NCI-H774 (cell line): ENCODE measurements around the gene GPC5.
"Not testable (repeated sequence)": the region's sequence is repeated elsewhere in the genome, so short reads cannot be mapped to it uniquely, and the experiment has no call there.

Experiments
- DNase-seq: peaks from one replicate; lab custom pipeline; 2025; lab: John Stamatoyannopoulos, UW

GPC5 gene

GRCh38 chr13:91879360-91879759, 480.9 kb downstream of the GPC5 start:
- DNase-seq: no peak

DNA sequence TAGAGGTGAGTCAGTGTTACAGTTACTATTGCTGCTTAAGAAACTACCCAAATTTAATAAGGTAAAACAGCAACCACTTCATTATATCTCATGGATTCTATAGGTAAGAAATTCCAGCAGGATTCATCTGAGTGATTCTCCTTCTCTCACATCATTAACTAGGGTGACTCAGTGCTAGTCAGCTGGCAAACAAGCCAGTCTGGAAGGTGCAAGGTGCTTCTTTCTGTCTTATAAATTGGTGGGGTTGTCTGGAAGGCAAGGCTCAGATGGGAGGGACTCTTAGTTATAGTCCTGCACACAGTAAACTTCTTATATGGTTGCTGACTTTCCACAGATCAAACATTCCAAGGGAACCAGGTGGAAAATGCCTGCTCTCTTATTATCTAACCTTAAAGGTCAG, 484.5 kb downstream of the GPC5 start:
- DNase-seq: no peak

GRCh38 chr13:91889641-91890040, 491.2 kb downstream of the GPC5 start:
- DNase-seq: no peak

- DNase-seq: no peak
Measured at GRCh38 chr13:91891141-91891540, 492.7 kb downstream of the GPC5 start.

- no peak for DNase-seq
Measured at GRCh38 chr13:91893040-91893439, 494.6 kb downstream of the GPC5 start.

DNA sequence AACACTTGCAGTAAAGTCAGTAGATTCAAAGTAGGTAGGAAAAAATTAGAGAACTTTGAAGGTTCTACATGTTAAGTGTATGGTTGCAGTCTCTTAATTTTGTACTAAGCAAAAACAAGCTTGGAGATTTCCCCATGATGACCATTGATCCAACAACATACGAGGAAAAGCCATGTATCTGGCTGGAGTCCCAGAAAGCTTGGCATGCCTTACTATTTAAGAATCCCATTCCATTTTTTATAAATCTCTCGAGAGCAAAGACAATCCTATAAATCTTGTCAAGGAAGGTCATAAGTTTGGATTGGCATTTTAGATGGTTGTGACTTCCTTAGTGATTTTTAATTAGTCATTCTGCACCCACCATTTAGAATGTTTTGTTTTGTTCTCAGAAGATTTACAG, 495.9 kb downstream of the GPC5 start:
- DNase-seq: no peak

- DNase-seq: no peak
Measured at GRCh38 chr13:91896547-91896946, 498.1 kb downstream of the GPC5 start.

GRCh38 chr13:91898986-91899385, 500.6 kb downstream of the GPC5 start:
- DNase-seq: not testable (repeated sequence)

- no peak for DNase-seq
Measured at GRCh38 chr13:91902291-91902690, 503.9 kb downstream of the GPC5 start.

- DNase-seq: no peak
Measured at GRCh38 chr13:91904005-91904404, 505.6 kb downstream of the GPC5 start.

DNA sequence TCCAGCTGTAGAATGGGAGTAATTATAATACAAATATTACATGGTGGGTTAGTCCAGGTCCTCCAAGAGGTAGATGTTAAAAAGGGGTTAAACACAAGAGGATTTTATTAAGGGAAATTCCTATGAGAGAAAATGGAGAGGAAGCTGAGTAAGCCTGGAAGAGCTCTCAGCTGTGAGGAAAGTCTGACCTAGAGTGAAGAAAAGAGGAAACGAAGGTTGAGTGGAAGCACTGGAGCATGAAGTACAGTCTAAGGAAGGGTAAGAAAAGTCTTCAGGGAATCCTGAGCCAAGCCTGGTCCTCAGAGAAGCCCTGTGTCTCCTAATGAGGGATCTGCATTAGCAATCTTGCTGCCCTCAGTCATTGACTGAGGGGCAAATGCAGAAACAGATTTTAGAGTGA, 506.2 kb downstream of the GPC5 start:
- DNase-seq: no peak

DNA sequence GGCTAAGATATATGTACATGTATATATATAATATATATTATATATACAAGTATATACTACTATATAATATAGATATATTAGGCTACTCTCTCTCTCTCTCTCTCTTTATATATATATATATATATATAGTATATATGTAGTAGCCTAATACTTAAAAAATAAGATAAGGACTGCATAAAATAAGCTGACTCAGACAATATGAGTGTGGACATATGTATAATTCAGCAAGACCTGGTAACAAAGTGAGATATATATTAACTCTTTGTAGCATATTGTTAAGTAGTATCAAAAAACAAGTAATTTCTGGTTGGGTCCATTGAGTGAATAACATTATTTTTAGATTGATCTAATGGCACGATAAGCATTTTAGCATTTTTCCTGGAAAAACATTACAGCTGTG, 509.0 kb downstream of the GPC5 start:
- no peak for DNase-seq

GRCh38 chr13:91909617-91910016, 511.2 kb downstream of the GPC5 start:
- no peak for DNase-seq

DNA sequence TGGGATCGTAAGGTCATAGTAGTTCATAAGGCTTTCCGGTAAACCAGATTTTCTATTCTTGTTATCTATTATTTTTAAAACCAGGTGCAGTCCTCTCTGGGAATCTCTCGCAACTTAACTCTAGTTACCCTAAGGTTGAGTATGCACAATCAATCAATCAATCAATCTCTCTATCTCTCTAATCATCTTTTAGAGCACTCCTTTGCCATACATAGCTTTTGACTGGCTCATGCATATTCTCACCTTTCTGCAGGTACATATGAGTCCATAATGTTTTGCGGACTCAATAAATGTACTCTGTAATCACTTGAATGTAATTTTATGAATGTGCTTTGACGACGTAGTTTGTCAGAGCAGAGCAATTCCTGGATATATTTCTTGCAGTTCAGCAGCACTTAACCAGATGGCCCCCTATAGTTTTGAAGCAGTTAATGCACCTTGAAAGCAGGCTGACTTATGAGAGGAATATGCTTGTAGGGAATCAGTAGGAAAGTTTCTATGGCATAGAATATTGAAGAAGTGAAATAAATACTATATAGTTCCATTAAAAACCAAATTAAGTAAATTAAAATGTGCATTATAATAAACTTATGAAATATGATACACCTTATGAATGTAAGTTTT, 524.7 kb downstream of the GPC5 start:
- no peak for DNase-seq

DNA sequence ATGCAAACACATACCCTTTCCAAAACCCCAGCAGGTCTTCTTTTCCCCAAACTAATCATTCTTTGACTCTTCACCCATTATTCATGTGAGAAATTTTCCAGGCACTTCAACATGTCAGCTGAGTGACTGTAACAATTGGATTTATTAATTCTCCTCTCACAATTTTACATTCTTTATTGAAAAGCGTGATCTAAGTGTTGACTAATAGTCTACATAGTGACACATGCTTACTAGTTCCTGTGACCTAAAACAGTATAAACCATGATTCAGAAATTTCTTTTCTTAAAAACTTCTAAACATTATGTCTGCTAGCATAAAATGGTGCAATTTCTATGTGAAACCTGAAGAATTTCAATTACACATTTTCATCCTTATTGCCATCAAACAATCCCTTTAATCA, 532.3 kb downstream of the GPC5 start:
- DNase-seq: no peak

GRCh38 chr13:91934354-91934753, 535.9 kb downstream of the GPC5 start:
- DNase-seq: no peak

DNA sequence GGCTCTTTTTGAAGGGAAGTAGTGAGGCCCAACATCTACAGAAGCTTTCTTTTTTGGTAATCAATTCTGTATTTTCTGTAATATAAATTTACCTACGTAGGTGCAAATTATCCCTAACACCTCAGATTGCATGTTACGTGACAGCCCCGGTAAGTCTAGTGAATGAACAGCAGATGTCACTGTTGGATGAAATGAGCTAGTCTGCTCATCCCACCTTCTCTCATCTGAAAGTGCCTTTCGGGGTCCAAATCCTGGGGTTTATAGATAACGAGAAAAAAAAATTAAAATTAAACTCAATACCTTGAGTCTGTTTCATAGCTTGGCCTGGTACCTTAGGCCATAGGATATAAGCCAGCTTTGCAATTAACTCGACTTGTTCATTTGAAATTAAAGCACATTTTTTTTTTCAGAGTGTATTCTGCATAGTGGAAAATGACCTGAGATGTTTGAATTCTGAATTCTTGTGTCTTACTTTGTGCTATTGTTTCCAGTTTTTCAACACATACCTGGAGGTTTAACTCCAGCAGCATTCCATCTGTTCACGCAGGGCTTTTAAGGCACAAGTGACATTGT, 548.2 kb downstream of the GPC5 start:
- DNase-seq: peak; percentile 9

- no peak for DNase-seq
Measured at GRCh38 chr13:91948736-91949135, 550.3 kb downstream of the GPC5 start.

DNA sequence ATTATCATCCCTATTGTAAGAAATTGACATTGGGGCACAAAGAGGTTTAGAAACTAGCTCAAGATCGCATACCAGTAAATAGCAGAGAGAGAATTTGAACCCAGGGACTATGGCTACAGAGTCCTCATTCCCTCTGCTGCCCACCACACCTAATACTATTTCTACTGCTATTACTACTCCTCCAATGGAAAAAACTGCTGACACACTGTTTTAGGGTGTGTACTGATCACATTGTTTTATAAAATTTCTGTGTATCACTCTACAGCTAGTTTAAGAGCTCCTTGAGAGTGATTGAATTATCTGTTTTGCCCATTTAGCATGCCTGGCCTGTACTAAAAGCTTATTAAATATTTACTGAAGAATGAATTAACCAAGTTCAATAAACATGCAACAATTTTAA, 552.4 kb downstream of the GPC5 start:
- DNase-seq: no peak

DNA sequence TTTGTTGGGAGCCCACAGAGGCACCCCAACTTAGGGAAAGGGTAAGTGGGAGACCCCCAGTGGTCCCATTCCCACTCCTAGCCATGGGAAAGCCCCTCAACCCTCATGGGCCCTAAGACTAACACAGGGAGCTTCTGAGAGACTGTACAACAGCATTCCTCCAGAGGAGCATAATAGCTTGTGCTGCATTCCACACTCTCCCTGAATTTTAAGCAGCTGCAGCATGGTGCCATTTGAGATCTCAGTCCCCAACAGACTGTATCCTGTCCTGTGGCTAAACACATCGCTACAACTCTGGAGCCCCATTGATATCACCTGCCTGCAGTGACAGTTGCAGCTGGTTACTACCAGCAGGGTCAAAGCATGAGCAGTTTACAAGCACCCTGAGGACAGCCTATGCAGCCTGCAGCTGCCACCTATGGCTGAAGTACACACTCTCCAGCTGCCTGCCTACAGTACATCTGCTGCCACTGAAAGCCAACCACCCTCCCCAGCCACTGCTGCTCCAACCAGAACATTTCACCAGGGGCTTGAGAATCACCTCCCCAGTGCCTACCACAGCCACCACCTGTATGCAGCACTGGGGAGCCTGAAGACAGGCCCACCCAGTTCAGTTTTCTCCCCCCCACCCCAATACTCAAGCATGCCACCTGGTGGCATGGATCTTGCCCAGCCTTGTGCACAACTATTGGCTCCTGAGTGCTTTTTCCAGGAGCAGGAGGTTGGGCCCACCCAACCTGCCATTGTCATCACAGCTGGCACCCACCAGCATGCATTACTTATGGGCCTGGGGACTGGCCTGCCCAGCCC, 557.3 kb downstream of the GPC5 start:
- no peak for DNase-seq

- DNase-seq: peak; percentile 3
Measured at GRCh38 chr13:91960947-91961346, 562.5 kb downstream of the GPC5 start.

DNA sequence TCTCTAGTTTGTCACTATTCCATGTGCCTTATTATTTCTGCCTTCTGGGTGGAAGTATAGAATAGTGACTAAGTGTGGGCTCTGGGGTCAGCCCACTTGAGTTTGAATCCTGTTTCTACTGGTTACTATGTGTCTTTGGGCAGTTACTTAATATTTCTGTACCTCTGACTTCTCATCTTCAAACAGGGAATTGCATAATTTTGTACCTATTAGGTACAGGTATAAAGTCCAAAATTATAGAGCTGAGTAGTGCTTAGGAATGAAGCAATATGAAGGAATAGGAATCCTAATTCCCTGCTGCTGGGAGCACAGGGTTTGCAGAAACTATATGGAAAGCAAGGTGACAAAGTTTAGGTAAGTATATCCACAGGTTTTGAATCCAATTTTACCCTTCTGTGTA, 564.5 kb downstream of the GPC5 start:
- no peak for DNase-seq

GRCh38 chr13:91965511-91965910, 567.1 kb downstream of the GPC5 start:
- DNase-seq: no peak
